HG03575 (cell line): Measurements from ENCODE around the gene PRDX5.

ENCODE experiments used
- ATAC-seq: cut with Tn5 transposase; IDR thresholded peaks from one replicate; pipeline ENCODE4 v1.9.1; 2021; ENCODE audit not compliant: unreplicated experiment, insufficient number of reproducible peaks, low FRiP score; ENCODE audit errors: extremely low read depth

The PRDX5 gene

DNA sequence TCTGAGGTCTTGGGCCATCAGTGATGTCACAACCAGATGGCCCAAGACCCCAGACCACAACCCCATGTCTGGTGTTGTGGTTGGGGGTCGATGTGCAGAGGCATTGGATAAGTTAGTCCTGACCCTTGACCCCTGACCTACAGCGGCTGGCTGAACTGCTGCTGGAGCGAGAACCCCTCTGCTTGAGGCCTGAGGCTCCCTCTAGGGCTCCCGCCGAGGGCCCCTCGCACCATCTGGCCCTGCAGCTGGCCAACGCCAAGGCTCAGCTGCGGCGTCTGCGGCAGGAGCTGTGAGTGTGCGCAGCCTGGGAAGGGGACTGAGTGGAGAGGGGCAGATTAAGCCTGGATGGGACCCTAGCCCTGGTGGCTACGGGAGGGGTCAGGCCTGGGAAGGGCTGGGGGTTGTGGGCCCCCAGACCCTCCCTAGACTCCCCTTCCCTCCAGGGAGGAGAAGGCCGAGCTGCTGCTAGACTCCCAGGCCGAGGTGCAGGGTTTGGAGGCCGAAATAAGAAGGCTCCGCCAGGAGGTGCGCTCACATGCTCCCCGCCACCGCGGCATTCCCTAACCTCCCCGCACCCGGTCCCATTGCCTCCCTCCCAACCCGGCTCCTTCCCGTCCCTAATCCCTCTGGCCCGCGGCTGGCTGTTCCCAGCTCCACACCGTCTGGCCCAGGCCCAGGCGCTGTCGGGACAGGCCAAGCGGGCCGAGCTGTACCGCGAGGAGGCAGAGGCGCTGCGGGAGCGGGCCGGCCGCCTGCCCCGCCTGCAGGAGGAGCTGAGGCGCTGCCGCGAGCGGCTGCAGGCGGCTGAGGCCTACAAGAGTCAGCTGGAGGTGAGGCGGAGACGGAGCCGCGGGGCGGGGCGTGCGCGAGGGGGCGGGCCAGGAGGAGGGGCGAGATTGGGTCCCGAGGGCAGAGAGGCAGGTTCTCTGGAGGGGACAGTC is 24.2 kb downstream of the PRDX5 start:
- no peak for ATAC-seq

DNA sequence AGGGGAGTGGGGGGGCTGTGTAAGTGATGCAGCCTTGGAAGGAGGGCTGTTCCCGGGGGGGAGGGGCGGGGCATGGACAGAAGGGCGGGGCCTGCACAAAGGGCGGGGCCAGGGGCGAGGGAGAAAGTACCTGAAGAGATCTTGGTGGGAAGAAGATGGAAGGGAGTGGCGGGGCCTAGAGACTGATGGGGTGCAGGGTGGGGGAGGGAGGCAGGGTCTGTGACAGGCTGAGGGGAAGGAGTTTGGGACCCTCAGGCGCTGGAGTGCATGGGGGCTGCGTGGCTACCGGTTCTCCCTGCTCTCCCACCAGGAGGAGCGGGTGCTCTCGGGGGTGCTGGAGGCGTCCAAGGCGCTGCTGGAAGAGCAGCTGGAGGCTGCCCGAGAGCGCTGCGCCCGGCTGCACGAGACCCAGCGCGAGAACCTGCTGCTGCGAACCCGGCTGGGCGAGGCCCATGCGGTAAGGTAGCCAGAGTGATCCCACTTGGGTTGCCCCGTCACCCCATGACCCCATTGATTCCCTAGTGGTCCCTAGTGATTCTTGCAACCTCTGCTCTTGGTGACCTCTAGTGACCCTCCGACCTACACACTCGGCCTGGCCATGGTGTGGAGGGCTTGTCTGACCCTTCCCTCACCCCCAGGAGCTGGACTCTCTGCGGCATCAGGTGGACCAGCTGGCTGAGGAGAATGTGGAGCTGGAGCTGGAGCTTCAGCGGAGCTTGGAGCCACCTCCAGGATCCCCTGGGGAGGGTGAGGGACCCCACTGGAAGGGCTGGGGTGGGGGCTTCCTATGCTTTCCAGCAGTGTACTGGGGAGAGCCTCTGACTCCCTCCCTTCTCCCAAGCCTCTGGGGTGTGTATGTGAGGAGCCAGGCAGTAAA is 25.2 kb downstream of the PRDX5 start:
- no peak for ATAC-seq

DNA sequence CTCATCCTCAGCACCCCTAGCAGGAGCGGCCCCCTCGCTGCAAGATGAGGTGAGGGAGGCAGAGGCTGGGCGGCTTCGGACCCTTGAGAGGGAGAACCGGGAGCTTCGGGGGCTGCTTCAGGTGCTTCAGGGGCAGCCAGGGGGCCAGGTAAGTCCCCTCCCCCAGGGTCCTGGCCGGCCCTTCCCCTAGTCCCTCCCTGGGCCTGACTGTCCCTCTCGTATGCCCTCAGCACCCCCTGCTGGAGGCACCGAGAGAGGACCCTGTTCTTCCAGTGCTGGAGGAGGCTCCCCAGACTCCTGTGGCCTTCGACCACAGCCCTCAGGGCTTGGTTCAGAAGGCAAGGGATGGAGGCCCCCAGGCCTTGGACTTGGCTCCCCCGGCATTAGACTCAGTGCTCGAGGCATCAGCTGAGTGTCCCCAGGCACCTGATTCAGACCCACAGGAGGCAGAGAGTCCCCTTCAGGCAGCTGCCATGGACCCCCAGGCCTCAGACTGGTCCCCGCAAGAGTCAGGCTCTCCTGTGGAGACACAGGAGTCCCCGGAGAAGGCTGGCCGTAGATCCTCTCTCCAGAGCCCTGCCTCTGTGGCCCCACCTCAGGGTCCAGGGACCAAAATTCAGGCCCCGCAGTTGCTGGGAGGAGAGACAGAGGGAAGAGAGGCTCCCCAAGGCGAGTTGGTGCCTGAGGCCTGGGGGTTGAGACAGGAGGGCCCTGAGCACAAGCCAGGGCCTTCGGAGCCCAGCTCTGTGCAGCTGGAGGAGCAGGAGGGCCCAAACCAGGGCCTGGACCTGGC is 26.0 kb downstream of the PRDX5 start:
- no peak for ATAC-seq

DNA sequence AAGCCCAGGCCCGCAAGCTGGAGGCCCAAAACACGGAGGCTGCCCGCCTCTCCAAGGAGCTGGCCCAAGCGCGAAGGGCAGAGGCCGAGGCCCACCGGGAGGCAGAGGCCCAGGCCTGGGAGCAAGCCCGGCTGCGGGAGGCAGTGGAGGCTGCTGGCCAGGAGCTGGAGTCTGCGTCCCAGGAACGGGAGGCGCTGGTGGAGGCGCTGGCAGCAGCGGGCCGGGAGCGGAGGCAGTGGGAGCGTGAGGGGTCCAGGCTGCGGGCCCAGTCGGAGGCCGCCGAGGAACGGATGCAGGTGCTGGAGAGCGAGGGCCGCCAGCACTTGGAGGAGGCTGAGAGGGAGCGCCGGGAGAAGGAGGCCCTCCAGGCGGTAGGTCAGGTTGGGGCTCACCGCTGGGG is 26.9 kb downstream of the PRDX5 start:
- ATAC-seq = no peak

DNA sequence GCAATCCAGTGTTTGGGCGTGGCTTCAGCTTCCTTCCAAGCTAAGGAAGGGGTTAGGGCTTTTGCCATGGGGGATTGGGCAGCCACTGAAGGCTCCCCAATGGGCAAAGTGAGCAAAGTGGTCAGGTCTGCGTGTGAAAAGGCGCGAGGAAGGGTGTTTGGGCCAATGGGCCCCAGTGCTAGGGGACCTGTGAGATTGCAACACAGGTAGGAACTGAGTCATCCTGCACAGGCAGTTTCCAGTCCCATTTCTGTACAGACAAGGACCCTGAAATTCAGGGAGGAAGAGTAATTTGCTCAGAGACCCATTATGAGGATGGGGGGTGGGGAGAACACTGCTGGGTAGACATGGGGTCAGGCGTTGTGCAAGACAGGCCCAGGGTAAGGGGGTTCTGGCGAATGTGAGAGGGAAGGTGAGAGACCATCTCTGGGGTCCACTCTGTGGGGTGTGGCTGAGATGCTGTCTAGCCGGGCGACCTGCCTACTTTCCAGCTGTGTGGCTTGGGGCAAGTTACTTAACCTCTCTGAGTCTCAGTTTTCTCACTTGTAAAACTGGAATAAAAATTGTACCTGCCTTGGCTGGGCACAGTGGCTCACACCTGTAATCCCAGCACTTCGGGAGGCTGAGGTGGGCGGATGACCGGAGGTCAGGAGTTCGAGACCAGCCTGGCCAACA is 29.4 kb downstream of the PRDX5 start:
- ATAC-seq = no peak

DNA sequence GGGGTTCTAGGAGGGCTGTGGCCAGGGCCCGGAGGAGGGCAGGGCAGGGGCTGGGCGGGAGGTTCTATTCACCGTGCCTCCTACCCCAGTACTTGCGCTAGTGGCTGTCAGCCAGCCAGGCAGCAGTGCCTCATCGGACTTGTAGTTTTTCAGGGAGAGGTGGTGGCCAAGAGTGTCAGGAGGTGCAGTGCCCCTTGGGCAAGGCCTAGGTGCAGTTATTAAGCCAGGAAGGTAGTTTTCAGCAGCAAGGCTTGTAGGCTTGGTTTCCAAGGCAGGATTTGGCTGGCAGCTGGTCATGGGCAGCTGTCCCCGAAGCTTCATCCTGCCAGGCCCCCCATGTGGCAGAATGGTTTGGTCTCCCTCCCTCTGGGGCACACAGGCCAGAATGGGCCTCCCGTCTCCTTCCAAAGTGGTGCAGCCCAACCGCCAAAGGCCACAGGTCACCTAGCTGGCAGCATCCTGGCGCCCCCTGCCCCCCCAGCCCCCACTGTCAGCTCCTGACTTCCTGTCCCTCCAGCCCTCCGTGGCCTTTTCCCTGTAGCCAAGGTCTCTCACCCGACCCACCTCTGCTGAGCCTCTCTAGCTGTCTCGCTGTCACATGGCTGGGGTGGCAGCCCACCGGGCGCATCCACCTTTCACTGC is 30.6 kb downstream of the PRDX5 start:
- ATAC-seq = no peak

DNA sequence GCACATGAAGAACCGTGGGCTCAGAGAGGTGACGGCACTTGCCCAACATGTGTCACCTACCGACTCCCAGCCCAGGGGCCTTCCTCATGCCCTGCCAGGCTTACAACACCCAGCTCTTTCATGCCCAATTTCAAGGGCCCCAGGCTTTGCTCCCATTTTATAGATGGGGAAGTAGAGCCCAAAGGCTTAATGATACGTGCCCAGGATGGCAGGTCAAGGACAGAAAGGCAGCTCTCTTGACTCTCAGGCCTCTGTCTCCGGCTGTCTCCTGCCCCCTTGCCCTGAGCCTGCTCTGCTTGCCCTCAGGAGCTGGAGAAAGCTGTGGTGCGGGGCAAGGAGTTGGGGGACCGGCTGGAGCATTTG is 31.1 kb downstream of the PRDX5 start:
- no peak for ATAC-seq

DNA sequence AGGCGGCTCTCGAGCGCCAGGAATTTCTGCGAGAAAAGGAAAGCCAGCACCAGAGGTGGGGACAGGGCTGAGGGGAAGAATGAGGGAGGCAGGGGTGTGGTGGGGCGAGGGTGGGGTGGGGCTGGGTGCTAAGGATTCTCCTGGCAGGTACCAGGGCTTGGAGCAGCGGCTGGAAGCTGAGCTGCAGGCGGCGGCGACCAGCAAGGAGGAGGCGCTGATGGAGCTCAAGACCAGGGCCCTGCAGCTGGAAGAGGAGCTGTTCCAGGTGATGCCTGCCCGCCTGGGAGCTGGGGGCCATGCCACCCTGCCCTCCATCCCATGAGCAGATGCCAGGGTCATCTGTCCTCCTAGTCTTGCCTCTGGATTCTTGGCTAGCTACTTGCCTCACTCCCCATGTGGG is 31.5 kb downstream of the PRDX5 start:
- ATAC-seq = no peak

DNA sequence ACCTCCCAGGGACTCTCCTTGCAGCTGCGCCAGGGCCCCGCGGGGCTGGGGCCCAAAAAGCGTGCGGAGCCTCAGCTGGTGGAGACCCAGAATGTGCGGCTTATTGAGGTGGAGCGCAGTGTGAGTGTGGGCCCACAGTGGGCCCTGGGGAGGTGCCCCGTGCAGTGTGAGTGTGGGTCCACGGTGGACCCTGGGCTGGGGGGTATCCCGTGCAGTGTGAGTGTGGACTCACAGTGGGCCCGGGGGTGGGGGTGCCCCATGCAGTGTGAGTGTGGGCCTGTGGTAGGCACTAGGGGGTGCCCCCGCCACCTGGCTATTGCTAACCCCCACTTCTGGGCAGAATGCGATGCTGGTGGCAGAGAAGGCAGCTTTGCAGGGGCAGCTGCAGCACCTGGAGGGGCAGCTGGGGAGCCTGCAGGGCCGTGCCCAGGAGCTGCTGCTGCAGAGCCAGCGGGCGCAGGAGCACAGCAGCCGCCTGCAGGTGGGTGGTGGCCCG is 33.3 kb downstream of the PRDX5 start:
- ATAC-seq = no peak

DNA sequence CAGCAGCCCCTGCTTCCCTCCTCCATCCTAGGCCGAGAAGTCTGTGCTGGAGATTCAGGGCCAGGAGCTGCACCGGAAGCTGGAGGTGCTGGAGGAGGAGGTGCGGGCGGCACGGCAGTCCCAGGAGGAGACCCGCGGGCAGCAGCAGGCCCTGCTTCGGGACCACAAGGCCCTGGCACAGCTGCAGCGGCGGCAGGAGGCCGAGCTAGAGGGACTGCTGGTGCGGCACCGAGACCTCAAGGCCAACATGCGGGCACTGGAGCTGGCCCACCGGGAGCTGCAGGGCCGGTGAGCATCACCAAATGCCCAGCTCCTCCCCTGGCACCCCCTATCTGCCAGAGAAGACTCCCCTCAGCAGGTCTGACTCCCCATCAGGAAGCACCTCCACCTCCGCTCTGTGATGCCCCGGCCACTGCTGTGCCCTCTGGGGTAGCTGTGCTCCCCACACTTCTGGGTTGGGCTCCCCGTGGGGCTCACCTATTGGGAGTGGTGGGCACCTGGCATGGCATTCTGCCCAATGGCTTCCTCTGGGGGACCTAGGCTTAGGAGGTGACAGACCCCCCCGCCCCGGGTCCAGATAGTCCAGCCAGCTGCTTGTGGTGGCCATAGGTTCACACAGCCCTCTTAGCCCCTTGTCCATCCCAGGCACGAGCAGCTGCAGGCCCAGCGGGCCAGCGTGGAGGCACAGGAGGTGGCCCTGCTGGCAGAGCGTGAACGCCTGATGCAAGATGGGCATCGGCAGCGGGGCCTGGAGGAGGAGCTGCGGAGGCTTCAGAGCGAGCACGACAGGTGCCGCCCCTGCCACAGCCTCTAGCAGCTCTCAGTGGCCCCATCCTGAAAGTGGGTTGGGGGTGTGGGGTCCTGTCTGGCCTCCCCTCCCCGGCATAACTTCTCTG is 34.4 kb downstream of the PRDX5 start:
- no peak for ATAC-seq

DNA sequence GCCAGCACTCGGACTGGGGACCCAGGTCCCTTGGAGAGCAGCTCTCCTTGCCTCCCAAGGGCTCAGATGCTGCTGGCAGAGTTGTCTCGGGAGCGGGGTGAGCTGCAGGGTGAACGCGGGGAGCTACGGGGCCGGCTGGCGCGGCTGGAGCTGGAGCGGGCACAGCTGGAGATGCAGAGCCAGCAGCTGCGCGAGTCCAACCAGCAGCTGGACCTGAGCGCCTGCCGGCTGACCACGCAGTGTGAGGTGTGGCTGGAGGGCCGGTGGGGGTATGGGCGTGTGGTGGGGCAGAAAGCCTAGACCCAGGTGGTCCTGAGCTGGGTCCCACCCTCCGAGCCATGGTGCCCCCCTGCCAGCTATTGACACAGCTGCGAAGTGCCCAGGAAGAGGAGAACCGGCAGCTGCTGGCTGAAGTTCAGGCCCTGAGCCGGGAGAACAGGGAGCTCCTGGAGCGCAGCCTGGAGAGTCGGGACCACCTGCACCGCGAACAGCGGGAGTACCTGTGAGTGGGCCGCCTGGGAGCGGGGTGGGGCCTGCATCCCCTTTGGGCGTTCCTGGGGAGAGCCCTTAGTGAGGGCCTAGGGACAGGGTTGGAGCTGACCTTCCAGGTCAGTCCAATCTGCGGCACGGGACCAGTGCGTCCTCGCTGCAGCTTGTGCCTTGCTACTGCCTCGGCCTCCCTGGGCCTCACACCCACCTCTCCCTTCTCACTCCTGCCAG is 35.2 kb downstream of the PRDX5 start:
- no peak for ATAC-seq

DNA sequence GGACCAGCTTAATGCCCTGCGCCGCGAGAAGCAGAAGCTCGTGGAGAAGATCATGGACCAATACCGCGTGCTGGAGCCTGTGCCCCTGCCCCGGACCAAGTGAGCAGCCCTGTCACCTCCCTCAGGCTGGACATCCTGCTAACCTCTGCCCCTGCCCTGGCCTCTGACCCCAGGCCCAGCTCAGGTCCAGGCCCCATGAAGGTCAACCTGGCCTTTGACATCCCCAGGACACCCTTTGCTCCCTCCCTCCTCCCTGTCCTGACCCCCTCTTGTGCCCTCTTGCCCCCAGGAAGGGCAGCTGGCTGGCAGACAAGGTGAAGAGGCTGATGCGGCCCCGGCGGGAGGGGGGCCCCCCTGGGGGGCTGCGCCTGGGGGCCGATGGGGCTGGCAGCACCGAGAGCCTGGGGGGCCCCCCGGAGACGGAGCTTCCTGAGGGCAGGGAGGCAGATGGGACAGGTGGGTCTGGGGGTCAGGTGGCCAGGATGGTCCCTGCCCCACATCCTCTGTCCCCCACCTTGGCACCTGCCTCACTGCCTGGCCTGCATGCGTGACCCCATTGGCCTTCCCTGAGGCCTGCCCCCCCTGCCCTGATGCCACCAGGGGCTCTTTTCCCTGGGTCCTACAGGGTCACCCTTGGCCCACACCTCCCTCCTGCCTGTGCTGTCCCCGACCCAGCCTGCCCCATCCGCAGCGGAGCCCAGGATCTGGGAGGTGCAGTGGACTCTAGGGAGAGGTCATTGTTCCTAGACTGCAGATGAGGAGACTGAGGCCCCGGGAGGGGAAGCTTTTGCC is 36.0 kb downstream of the PRDX5 start:
- no peak for ATAC-seq

DNA sequence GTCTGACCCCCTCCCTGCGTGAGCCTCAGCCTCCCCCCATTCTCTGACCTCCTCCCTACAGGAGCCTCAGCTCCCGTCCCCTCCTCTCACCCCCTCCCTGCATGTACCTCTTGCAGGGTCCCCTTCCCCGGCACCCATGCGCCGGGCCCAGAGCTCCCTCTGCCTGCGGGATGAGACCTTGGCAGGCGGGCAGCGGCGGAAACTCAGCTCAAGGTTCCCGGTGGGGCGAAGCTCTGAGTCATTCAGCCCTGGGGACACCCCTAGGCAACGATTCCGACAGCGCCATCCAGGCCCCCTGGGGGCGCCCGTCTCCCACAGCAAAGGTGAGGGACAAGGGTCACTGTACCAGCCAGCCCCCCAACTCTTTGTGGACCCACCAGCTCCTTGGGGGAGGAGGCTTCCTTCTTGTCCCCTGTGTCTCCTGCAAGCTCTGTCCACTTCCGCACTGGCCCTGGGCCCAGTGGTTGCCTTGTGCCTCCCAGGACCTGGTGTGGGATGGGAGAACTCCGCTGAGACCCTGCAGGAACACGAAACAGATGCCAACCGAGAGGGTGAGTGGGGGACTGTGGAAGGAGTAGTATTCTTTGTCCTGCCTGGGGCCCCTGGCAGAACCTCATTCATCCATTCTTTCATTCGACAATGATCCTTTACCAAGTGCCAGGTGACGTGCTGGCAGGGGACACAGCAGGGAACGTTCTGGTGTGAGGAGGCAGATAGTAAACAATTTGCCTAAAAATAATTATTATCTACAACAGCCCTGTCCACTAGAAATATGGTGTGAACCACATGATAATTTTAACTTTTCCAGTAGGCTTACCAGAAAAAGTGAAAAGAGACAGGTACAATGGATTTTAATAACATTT is 37.4 kb downstream of the PRDX5 start:
- no peak for ATAC-seq

DNA sequence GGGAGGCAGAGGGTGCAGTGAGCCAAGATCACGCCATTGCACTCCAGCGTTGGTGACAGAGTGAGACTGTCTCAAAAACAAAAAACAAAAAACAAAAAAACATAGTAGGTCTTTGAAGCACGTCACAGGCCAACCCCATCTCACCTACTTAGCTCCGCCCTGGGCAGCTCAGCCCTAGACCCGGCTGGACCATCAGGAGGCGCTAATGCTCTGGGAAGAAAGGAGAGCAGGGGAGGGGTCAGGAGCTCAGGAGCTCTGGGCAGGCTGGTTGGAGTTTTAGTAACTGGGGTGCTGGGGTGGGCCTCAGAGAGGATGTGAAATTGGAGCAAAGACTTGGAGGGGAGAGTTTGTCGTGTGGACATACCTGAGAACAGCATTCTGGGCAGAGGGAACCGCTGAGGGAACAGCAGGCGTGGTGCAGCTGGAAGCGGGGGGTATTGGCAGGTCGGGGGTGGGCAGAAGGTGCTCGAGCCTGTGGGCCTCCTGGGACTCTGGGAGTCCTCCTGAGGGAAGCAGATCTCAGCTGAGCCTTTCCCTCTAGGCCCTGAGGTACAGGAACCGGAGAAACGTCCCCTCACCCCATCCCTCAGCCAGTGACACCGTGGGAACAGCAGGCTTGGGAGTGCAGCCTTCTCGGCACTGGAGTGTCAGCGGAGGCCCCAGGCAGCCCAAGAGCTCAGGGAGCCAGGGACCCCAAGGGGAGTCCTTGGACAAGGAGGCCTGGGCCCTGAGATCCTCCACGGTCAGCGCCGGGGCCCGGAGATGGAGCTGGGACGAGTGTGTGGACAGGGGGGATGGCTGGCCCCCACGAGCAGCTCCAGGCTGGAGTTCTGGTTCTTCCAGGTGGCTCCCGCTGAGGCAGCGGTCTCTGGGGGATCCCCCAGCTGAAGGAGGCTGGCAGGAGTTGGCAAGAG is 38.8 kb downstream of the PRDX5 start:
- ATAC-seq = no peak
